Tibial nerve (tissue), 4 donors: ENCODE results near the gene HTR2C.

Experiments
- CTCF ChIP-seq, 5 experiments: fragments of 200-600 bp in 3 of 5; fragments of 450-650 bp in 2 of 5; sonication (generic) in 3 of 5; IDR thresholded peaks; one replicate each; pipeline ENCODE4 v1.5.1; 2016 to 2019; ENCODE audit warnings: antibody characterized with exemption in 5 of 5, mild to moderate bottlenecking in 3 of 5, moderate library complexity in 2 of 5
- EP300 ChIP-seq, 2 donors: sonication (generic); formaldehyde crosslinking; IDR thresholded peaks; one replicate each; pipeline ENCODE4 v1.6.1; 2017; ENCODE audit warnings: antibody characterized with exemption in 2 of 2, mild to moderate bottlenecking in 1 of 2
- POLR2A ChIP-seq, 2 donors: fragments of 450-650 bp; IDR thresholded peaks; one replicate each; pipeline ENCODE4 v1.6.1; 2017; ENCODE audit warnings: antibody characterized with exemption in 2 of 2, mild to moderate bottlenecking in 2 of 2, moderate library complexity in 2 of 2

GRCh38 chrX:114582698-114583395, 1.0 kb upstream of the HTR2C start:
- no peak for TF ChIP-seq CTCF (IDR thresholded peaks at IDR 0.05)
- no peak for TF ChIP-seq POLR2A (IDR thresholded peaks at IDR 0.05)
- TF ChIP-seq EP300 (IDR thresholded peaks at IDR 0.05): no peak
